HepG2 (cell line): ENCODE results near the gene PDCL3. TPM values are rescaled to one million over a fixed set of nuclear protein-coding genes. Genes with fewer than 3 reads are reported as not detected.

Experiments
- ARID5B ChIP-seq: IDR thresholded peaks from 2 replicates; pipeline ENCODE4 v1.4.0; 2020; ENCODE audit warnings: mild to moderate bottlenecking, missing genetic modification reagents
- ARNT ChIP-seq: fragments of 450-650 bp; IDR thresholded peaks from 2 replicates; pipeline ENCODE4 v1.6.1; 2017
- CBX1 ChIP-seq: IDR thresholded peaks from one replicate; pipeline ENCODE4 v1.6.1; 2016; ENCODE audit warnings: antibody characterized with exemption, low read depth
- FOXP1 ChIP-seq, 2 experiments: fragments of 450-650 bp in 1 of 2; IDR thresholded peaks; 2 replicates each; pipeline ENCODE4 v1.6.1; 2017 to 2018; ENCODE audit warnings: antibody characterized with exemption in 1 of 2
- JDP2 ChIP-seq: sonication (generic); formaldehyde crosslinking; IDR thresholded peaks from 2 replicates; pipeline ENCODE4 v1.8.1; 2022; ENCODE audit warnings: missing genetic modification reagents, borderline replicate concordance
- KLF12 ChIP-seq: sonication (generic); formaldehyde crosslinking; IDR thresholded peaks from 2 replicates; pipeline ENCODE4 v1.4.0; 2020; ENCODE audit warnings: missing genetic modification reagents, borderline replicate concordance
- MIER3 ChIP-seq: IDR thresholded peaks from 2 replicates; pipeline ENCODE4 v1.6.1; 2016; ENCODE audit warnings: missing compliant biosample characterization, borderline replicate concordance
- NBN ChIP-seq: fragments of 450-650 bp; conservative IDR thresholded peaks from 2 replicates; pipeline ENCODE4 v1.6.1; 2017
- NFRKB ChIP-seq: fragments of 450-650 bp; IDR thresholded peaks from 2 replicates; pipeline ENCODE4 v1.6.1; 2017
- SNAPC2 ChIP-seq: sonication (generic); formaldehyde crosslinking; IDR thresholded peaks from 2 replicates; pipeline ENCODE4 v1.8.1; 2022; ENCODE audit warnings: mild to moderate bottlenecking, missing genetic modification reagents
- TBX3 ChIP-seq: fragments of 450-650 bp; IDR thresholded peaks from 2 replicates; pipeline ENCODE4 v1.6.1; 2017; ENCODE audit warnings: antibody characterized with exemption, mild to moderate bottlenecking, inconsistent platforms, borderline replicate concordance
- ZFAT ChIP-seq: sonication (generic); formaldehyde crosslinking; conservative IDR thresholded peaks from 2 replicates; pipeline ENCODE4 v1.8.1; 2023; ENCODE audit warnings: missing genetic modification reagents, inconsistent platforms
- ZFP36L2 ChIP-seq: sonication (generic); formaldehyde crosslinking; IDR thresholded peaks from 2 replicates; pipeline ENCODE4 v1.4.0; 2020; ENCODE audit warnings: missing genetic modification reagents
- ZNF292 ChIP-seq: sonication (generic); formaldehyde crosslinking; IDR thresholded peaks from 2 replicates; pipeline ENCODE4 v1.8.1; 2022; ENCODE audit warnings: mild to moderate bottlenecking, low read depth, missing genetic modification reagents, borderline replicate concordance
- ZNF468 ChIP-seq: sonication (generic); formaldehyde crosslinking; IDR thresholded peaks from 2 replicates; pipeline ENCODE4 v1.8.0; 2022; ENCODE audit warnings: mild to moderate bottlenecking, moderate library complexity, missing genetic modification reagents
- ZNF512 ChIP-seq: sonication (generic); formaldehyde crosslinking; IDR thresholded peaks from 2 replicates; pipeline ENCODE4 v1.4.0; 2020; ENCODE audit warnings: mild to moderate bottlenecking, missing genetic modification reagents
- ZNF563 ChIP-seq: sonication (generic); formaldehyde crosslinking; IDR thresholded peaks from 2 replicates; pipeline ENCODE4 v1.8.0; 2022; ENCODE audit warnings: mild to moderate bottlenecking, moderate library complexity, missing genetic modification reagents
- ZNF713 ChIP-seq: sonication (generic); formaldehyde crosslinking; IDR thresholded peaks from 2 replicates; pipeline ENCODE4 v1.4.0; 2020; ENCODE audit warnings: mild to moderate bottlenecking, missing genetic modification reagents
- polyA plus RNA-seq, 8 experiments: library from polyadenylated mRNA; depleted of rRNA in 3 of 8; stranded (reverse) in 7 of 8; unstranded in 1 of 8; fragments of >200 nt; fragmentation: Illumina TruSeq in 4 of 8; extraction: Trizol in 4 of 8; gene quantifications; 2 replicates each; pipeline versions ENCODE4 v1.2.1 to v1.2.3, GENCODE V29; 2011 to 2016; ENCODE audit warnings: low read depth in 4 of 8, missing spikeins in 1 of 8, mixed read lengths in 1 of 8; ENCODE audit not compliant: insufficient read depth in 1 of 8
- total RNA-seq, 5 experiments: library from RNA; depleted of rRNA; stranded (reverse); fragments of >200 nt; fragmentation: Illumina TruSeq; extraction: Trizol; gene quantifications; 2 replicates each; pipeline ENCODE4 v1.2.3, GENCODE V29; 2016; ENCODE audit warnings: low read depth in 1 of 5
- TF ChIP-seq, protein P1 (sequence below): sonication (generic); formaldehyde crosslinking; IDR thresholded peaks from 2 replicates; pipeline ENCODE4 v1.5.1; 2020; ENCODE audit warnings: missing genetic modification reagents, mild to moderate bottlenecking, borderline replicate concordance
- TF ChIP-seq, protein P2 (sequence below): sonication (generic); formaldehyde crosslinking; IDR thresholded peaks from 2 replicates; pipeline ENCODE4 v1.5.0; 2020; ENCODE audit warnings: mild to moderate bottlenecking, missing genetic modification reagents
- TF ChIP-seq, protein P3 (sequence below): IDR thresholded peaks from 2 replicates; pipeline ENCODE4 v1.6.1; 2016; ENCODE audit warnings: low read depth, borderline replicate concordance

PDCL3 gene
- total and polyA plus RNA-seq, 2 of the 13 experiments (the other 11 are each of a cell fraction or from before 2014, with no cell fraction given), result 14.4 to 24.4 TPM

DNA sequence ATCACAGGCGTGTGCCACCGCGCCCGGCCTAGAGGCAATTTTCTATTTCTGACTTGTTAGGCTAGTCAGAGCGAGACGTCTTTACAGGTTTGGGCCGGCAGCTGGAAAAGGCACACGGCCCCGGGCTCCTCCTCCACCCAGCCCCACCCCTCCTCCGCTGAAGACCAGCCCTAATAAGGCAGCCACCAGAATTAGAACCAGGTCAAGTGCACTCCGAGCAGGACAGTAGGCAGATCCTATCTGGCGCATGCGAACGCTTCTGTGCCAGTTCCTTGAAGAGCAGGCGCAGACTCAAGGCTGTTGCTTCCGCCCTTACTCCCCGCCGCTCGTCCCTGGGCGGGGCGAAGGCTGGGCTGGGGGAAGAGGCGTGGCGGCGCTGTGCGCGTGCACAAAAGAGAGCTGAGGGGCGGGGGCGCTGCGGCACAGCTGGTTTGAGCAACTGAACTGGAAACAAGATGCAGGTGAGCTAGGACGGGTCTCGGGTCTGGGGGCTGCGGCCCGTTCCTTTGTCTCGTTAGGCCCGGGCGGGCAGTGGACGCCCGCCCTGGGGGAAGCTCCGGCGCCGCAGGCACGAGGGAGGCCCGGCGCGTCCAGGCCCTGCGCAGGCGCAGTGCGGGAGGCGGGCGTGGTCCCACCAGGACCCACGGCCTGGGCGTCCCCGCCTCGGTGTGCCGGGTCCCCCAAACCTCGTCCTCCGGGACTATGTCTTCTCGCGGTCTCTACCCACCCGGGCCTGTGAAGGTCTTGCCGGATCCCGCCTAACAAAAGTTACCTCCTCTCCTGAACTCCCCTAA is at the start of gene PDCL3 (continued):
- peak; percentile 1; the same call in 1 of the 2 replicates for TF ChIP-seq ARID5B
- TF ChIP-seq ZNF292 (CRISPR knock-in tag), result peak; percentile 59
- TF ChIP-seq, protein P1, sequence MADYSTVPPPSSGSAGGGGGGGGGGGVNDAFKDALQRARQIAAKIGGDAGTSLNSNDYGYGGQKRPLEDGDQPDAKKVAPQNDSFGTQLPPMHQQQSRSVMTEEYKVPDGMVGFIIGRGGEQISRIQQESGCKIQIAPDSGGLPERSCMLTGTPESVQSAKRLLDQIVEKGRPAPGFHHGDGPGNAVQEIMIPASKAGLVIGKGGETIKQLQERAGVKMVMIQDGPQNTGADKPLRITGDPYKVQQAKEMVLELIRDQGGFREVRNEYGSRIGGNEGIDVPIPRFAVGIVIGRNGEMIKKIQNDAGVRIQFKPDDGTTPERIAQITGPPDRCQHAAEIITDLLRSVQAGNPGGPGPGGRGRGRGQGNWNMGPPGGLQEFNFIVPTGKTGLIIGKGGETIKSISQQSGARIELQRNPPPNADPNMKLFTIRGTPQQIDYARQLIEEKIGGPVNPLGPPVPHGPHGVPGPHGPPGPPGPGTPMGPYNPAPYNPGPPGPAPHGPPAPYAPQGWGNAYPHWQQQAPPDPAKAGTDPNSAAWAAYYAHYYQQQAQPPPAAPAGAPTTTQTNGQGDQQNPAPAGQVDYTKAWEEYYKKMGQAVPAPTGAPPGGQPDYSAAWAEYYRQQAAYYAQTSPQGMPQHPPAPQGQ (CRISPR knock-in tag), result no peak
- TF ChIP-seq NFRKB, result no peak
- no peak for TF ChIP-seq FOXP1 (IDR thresholded peaks at IDR 0.05)
- TF ChIP-seq FOXP1 (CRISPR knock-in tag; IDR thresholded peaks at IDR 0.05), result no peak
- TF ChIP-seq CBX1, result peak; percentile 23
- no peak for TF ChIP-seq ZFP36L2 (CRISPR knock-in tag)
- TF ChIP-seq SNAPC2 (CRISPR knock-in tag), result 0 out of 2 replicates have a peak, but pooled peaks have one; percentile 72
- TF ChIP-seq, protein P2, sequence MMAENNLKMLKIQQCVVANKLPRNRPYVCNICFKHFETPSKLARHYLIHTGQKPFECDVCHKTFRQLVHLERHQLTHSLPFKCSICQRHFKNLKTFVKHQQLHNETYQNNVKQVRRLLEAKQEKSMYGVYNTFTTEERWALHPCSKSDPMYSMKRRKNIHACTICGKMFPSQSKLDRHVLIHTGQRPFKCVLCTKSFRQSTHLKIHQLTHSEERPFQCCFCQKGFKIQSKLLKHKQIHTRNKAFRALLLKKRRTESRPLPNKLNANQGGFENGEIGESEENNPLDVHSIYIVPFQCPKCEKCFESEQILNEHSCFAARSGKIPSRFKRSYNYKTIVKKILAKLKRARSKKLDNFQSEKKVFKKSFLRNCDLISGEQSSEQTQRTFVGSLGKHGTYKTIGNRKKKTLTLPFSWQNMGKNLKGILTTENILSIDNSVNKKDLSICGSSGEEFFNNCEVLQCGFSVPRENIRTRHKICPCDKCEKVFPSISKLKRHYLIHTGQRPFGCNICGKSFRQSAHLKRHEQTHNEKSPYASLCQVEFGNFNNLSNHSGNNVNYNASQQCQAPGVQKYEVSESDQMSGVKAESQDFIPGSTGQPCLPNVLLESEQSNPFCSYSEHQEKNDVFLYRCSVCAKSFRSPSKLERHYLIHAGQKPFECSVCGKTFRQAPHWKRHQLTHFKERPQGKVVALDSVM (CRISPR knock-in tag), result peak; percentile 32; the same call in 1 of the 2 replicates
- TF ChIP-seq KLF12, result peak; percentile 81
- TF ChIP-seq TBX3, result no peak
- no peak for TF ChIP-seq ZNF713 (CRISPR knock-in tag)
- no peak for TF ChIP-seq JDP2 (CRISPR knock-in tag)
- TF ChIP-seq ZFAT (CRISPR knock-in tag), result no peak
- TF ChIP-seq NBN, result no peak
- TF ChIP-seq ZNF563 (CRISPR knock-in tag), result peak; percentile 91
- no peak for TF ChIP-seq ARNT
- no peak for TF ChIP-seq ZNF468 (CRISPR knock-in tag)
- TF ChIP-seq MIER3 (CRISPR knock-in tag), result no peak; the same call in 1 of the 2 replicates
- TF ChIP-seq ZNF512 (CRISPR knock-in tag), result no peak
- TF ChIP-seq, protein P3, sequence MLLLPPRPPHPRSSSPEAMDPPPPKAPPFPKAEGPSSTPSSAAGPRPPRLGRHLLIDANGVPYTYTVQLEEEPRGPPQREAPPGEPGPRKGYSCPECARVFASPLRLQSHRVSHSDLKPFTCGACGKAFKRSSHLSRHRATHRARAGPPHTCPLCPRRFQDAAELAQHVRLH (CRISPR knock-in tag), result peak; percentile 75; the same call in 1 of the 2 replicates
